OCI-LY1 (cell line): Measurements from ENCODE around the gene VEPH1.
"Not testable (repeated sequence)": the region's sequence is repeated elsewhere in the genome, so short reads cannot be mapped to it uniquely, and the experiment has no call there.

Experiments
- H2AFZ ChIP-seq: fragments of 200-600 bp; sonication (generic), shearing (Covaris generic); 2 replicates; pipeline ENCODE4 v1.6.0; 2014; ENCODE audit warnings: antibody characterized with exemption, mild to moderate bottlenecking, low read length
- H3F3A ChIP-seq: fragments of 200-600 bp; sonication (generic), shearing (Covaris generic); 2 replicates; pipeline ENCODE4 v1.6.0; 2014; ENCODE audit warnings: mild to moderate bottlenecking, antibody characterized with exemption, low read length, moderate library complexity; ENCODE audit not compliant: insufficient read depth
- H3K27ac ChIP-seq: fragments of 200-600 bp; sonication (generic); 2 replicates; pipeline ENCODE4 v1.5.1; 2014; ENCODE audit warnings: low read length, mixed run types, mild to moderate bottlenecking, low read depth; ENCODE audit not compliant: poor library complexity, severe bottlenecking
- H3K27me3 ChIP-seq: fragments of 200-600 bp; sonication (generic); 2 replicates; pipeline ENCODE4 v1.6.0; 2014; ENCODE audit warnings: antibody characterized with exemption, mild to moderate bottlenecking, low read length, moderate library complexity; ENCODE audit not compliant: insufficient read depth
- H3K36me3 ChIP-seq: fragments of 200-600 bp; sonication (generic); 2 replicates; pipeline ENCODE4 v1.6.1; 2014; ENCODE audit warnings: mild to moderate bottlenecking, antibody characterized with exemption, low read length, moderate library complexity, mixed read lengths; ENCODE audit not compliant: insufficient read depth
- H3K4me1 ChIP-seq: fragments of 200-600 bp; sonication (generic); 2 replicates; pipeline ENCODE4 v1.5.1; 2014; ENCODE audit warnings: mild to moderate bottlenecking, low read length, moderate library complexity; ENCODE audit not compliant: insufficient read depth, severe bottlenecking
- H3K4me2 ChIP-seq: fragments of 200-600 bp; sonication (generic), shearing (Covaris generic); 2 replicates; pipeline ENCODE4 v1.6.1; 2014; ENCODE audit warnings: low read length
- H3K4me3 ChIP-seq: fragments of 200-600 bp; sonication (generic); 2 replicates; pipeline ENCODE4 v1.5.1; 2014; ENCODE audit warnings: low read length, low read depth, mild to moderate bottlenecking, mixed read lengths; ENCODE audit not compliant: poor library complexity, severe bottlenecking
- H3K79me2 ChIP-seq: fragments of 200-600 bp; shearing (Covaris generic); 2 replicates; pipeline ENCODE4 v1.6.1; 2016; ENCODE audit warnings: mixed run types, low read length, mixed read lengths; ENCODE audit not compliant: insufficient read depth
- H3K9ac ChIP-seq: fragments of 200-600 bp; sonication (generic), shearing (Covaris generic); 2 replicates; pipeline ENCODE4 v1.6.1; 2014; ENCODE audit warnings: mild to moderate bottlenecking, low read length, mixed read lengths
- H3K9me2 ChIP-seq: fragments of 200-600 bp; sonication (generic), shearing (Covaris generic); 2 replicates; pipeline ENCODE4 v1.6.1; 2014; ENCODE audit warnings: low read depth, mild to moderate bottlenecking, low read length, mixed read lengths
- H3K9me3 ChIP-seq: fragments of 200-600 bp; shearing (Covaris generic); 2 replicates; pipeline ENCODE4 v1.6.1; 2014; ENCODE audit warnings: low read length, mixed read lengths
- H4K20me1 ChIP-seq: fragments of 200-600 bp; sonication (generic), shearing (Covaris generic); 2 replicates; pipeline ENCODE4 v1.6.0; 2016; ENCODE audit warnings: mild to moderate bottlenecking, low read length; ENCODE audit not compliant: insufficient read depth
- CTCF ChIP-seq: fragments of 200-600 bp; sonication (generic), shearing (Covaris generic); IDR thresholded peaks from 2 replicates; pipeline ENCODE4 v1.5.1; 2017; ENCODE audit warnings: mild to moderate bottlenecking, antibody characterized with exemption, low read length, moderate library complexity, mixed read lengths
- EZH2 ChIP-seq: fragments of 200-600 bp; sonication (generic), shearing (Covaris generic); IDR thresholded peaks from 2 replicates; pipeline ENCODE4 v1.8.0; 2017; ENCODE audit warnings: borderline replicate concordance, mixed run types, mild to moderate bottlenecking, antibody characterized with exemption, low read length, moderate library complexity, mixed read lengths

VEPH1 gene

DNA sequence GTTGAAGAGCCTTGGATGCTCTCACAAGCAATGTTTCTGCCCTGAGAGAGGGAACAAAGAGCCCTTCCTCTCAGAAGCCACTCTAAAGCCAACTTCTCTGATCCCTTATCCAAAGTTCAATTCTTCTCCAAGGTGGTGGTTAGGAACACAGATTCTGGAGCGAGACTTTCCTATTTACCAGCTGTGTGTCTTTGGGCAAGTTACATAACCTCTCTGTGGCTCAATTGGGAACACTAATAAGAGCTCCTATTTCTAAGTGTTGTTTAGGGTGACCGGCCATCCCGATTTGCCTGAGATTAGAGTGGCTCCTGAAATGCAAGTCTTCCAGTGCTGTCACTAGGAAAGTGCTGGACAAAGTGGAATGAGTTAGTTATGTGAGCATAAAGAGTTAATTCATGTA is 175.4 kb downstream of the VEPH1 start:
- H3K9ac ChIP-seq: no peak overlapping the region
- H4K20me1 ChIP-seq: no peaks in the 10 kb centered on the region
- no peaks in the 10 kb centered on the region for H3K27me3 ChIP-seq
- no peaks in the 10 kb centered on the region for H3K4me1 ChIP-seq
- H3F3A ChIP-seq: no peaks in the 10 kb centered on the region
- TF ChIP-seq EZH2: no peak
- no peak for TF ChIP-seq CTCF
- H2AFZ ChIP-seq: no peak overlapping the region
- H3K4me3 ChIP-seq: no peak overlapping the region
- H3K4me2 ChIP-seq: no peak overlapping the region
- H3K79me2 ChIP-seq: no peaks in the 10 kb centered on the region
- no peaks in the 10 kb centered on the region for H3K9me2 ChIP-seq
- H3K36me3 ChIP-seq: no peaks in the 10 kb centered on the region
- no peak overlapping the region for H3K27ac ChIP-seq
- H3K9me3 ChIP-seq: no peaks in the 10 kb centered on the region

DNA sequence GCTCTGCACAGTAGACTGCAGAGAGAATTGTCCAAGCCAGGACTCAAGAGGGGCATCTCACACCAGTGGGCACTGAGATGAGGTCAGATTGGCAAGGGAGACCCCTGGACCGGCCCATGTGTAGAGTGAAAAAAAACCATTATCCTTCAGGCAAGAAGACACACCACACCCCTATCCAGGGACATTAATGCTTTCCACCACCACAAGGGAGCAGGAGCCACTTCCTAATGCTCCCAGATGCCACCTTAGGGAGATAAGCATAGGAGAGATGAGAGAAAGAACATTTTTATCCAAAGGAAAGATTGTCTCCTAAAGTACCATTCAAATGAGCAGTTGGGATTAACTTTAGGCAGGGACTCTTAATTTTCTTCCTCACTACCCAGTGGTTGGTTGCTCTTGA is 176.2 kb downstream of the VEPH1 start:
- H3K27ac ChIP-seq: no peak overlapping the region
- H3K9ac ChIP-seq: no peak overlapping the region
- H4K20me1 ChIP-seq: no peaks in the 10 kb centered on the region
- no peaks in the 10 kb centered on the region for H3K79me2 ChIP-seq
- no peak overlapping the region for H3K4me3 ChIP-seq
- H2AFZ ChIP-seq: no peak overlapping the region
- no peaks in the 10 kb centered on the region for H3F3A ChIP-seq
- no peaks in the 10 kb centered on the region for H3K9me3 ChIP-seq
- H3K36me3 ChIP-seq: no peaks in the 10 kb centered on the region
- no peaks in the 10 kb centered on the region for H3K4me1 ChIP-seq
- no peaks in the 10 kb centered on the region for H3K27me3 ChIP-seq
- no peaks in the 10 kb centered on the region for H3K9me2 ChIP-seq
- TF ChIP-seq CTCF: no peak
- TF ChIP-seq EZH2: no peak
- no peak overlapping the region for H3K4me2 ChIP-seq

- H3K36me3 ChIP-seq, H2AFZ ChIP-seq: not testable (repeated sequence)
These were observed 178.3 kb downstream of the VEPH1 start for GRCh38 chr3:157324869-157325268.

DNA sequence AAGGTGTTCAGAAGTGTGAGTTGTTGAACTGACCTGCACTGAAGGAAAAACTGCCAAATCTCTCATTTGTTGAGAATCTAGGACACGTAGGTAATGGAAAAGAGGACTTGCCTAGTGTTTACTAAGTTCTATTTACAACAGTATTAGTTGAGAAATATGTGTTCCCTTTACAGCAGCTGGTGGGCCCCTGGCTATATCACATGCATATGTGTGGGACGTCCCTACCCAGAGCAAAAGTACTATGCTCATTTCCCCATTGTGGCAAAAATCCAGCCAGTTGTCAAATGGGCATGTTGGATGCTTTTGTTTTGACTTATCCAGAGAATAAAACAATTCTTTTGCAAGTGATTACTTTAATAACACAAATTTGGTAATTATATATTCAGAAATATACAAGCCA is 179.9 kb downstream of the VEPH1 start:
- no peaks in the 10 kb centered on the region for H3F3A ChIP-seq
- H3K9me2 ChIP-seq: no peaks in the 10 kb centered on the region
- no peak overlapping the region for H3K4me2 ChIP-seq
- no peak overlapping the region for H2AFZ ChIP-seq
- H4K20me1 ChIP-seq: no peaks in the 10 kb centered on the region
- no peak overlapping the region for H3K9ac ChIP-seq
- no peaks in the 10 kb centered on the region for H3K79me2 ChIP-seq
- no peaks in the 10 kb centered on the region for H3K27me3 ChIP-seq
- TF ChIP-seq CTCF: no peak
- no peak for TF ChIP-seq EZH2
- H3K36me3 ChIP-seq: no peaks in the 10 kb centered on the region
- H3K27ac ChIP-seq: no peak overlapping the region
- H3K4me3 ChIP-seq: no peak overlapping the region
- no peaks in the 10 kb centered on the region for H3K4me1 ChIP-seq
- no peaks in the 10 kb centered on the region for H3K9me3 ChIP-seq

More at GRCh38 chr3:157324869-157325268, 178.3 kb downstream of the VEPH1 start:
- H3K9me3 ChIP-seq, H3K4me1 ChIP-seq, H3K27me3 ChIP-seq, H3K4me3 ChIP-seq, H3K79me2 ChIP-seq, H3K27ac ChIP-seq, H3F3A ChIP-seq, H3K9ac ChIP-seq, H4K20me1 ChIP-seq, H3K4me2 ChIP-seq, H3K9me2 ChIP-seq: not testable (repeated sequence)
